Anterior cingulate cortex (tissue), 58 donors: ENCODE measurements around the gene DDX54.

ENCODE experiments used
- DNase-seq, 58 donors: peaks; one replicate each; lab custom pipeline; 2025; lab: John Stamatoyannopoulos, UW

The DDX54 gene

DNA sequence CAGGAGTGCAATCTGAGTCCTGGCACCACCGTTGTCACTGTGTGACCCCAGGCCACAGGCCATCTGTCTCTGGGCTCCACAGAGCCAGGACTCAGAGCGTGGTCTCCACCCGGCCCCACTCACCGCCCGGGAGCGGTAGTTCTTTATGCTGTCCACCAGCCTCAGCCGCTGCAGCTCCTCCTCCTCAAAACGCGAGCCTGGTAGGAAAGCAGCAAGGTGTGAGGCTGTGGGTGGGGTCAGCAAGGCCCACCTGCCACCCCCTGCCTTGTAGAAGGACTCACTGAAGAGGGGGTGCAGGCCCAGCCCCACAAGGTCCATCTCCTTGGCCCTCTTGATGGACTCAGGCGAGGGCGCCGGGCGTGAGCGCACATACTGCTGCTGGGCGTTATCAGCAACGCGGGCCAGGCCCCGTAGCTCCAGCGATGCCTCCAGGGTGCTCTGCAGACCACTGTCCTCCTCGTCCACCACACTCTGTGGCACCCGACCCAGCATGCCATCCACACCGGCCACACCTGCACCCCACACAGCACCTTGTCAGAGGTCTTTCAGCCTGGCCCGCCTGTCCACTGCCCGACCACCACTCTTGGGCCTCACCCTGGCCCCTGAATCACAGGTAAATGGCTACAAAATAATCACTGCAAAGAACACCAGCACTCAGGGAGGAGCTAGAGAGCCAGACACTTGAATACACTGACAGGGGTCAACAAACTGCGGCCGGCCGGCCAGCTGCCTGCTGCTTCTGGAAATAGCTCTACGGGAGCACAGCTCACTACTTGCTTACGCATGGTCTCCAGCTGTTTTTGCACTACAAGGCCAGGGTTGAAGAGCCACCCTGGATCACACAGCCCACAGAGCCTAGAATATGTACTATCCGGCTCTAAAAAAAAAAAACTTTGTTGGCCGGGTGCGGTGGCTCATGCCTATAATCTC, 19.5 kb downstream of the DDX54 start:
- no peak for DNase-seq

DNA sequence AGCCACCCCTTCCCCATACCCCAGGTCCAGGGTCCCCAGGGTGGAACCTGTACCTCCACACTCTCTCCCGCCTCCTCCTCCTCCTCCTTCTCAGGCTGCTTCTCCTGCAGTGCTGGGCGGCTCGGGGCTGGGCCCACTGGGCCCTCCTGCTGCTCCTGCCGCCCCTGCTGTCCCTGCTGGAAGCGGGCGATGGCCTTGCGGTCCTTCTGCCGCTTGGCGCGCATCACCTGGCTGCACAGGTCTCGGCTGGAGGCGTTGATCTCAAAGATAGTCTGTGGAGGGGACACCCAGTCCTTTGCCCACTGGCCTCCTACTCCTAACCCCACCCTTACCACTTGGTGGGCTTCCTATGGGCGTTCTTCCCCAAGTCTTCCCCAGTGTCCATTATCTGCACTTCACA, 21.3 kb downstream of the DDX54 start:
- no peak for DNase-seq

DNA sequence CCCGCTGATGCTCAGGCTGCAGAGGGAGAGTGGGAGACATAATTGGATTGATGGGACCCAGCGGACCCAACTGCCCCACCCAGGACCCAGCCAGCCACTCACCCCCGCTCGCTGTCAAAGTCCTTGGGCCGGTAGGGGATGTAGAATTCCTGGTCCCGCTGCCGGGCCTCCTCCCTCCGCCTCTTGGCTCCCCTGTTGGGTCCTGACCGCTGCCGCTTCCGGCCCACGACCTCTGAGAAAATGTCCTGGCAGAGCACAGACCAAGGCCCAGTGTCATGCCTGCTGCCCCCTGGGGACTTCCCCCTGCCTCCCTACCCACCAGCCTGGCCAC, 22.3 kb downstream of the DDX54 start:
- DNase-seq = no peak

DNA sequence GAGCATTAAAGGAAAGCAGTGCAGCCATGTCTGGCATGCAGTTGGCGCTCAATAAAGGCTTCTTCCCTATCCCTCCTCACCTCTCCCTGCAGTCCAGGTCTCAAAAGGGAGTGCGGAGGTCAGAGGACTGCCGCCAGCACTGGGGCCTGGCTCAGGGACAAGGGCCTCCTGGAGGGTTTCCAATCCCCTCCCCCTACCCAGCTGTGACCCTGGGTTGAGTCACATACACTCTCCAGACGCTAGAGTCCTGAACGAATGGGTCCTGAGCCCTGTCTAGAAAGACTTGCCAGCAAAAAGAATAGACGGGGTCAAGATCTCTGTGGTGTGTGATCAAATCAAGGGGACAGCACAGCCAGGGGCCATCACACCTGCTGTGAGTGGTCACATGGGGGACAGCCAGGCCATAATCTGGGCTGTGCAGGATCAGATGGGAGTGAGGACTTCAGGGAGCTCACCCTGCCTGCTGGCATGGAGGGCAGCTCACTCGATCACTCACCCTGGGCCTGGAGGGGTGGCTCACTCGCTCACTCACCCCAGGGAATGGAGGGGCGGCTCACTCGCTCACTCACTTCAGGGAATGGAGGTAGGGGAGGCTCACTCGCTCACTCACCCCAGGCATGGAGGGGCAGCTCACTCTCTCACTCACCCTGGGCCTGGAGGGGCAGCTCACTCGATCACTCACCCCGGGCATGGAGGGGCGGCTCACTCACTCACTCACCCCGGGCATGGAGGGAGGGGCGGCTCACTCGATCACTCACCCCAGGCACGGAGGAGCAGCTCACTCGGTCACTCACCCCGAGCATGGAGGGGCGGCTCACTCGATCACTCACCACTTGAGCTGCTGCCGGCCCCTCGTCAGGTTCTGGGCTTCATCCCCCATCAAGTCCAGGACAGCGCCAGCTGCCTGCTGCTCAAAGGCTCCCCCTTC, 22.9 kb downstream of the DDX54 start:
- peak in 6 of 58 donors; percentile 11 to 27 (median 14) for DNase-seq

DNA sequence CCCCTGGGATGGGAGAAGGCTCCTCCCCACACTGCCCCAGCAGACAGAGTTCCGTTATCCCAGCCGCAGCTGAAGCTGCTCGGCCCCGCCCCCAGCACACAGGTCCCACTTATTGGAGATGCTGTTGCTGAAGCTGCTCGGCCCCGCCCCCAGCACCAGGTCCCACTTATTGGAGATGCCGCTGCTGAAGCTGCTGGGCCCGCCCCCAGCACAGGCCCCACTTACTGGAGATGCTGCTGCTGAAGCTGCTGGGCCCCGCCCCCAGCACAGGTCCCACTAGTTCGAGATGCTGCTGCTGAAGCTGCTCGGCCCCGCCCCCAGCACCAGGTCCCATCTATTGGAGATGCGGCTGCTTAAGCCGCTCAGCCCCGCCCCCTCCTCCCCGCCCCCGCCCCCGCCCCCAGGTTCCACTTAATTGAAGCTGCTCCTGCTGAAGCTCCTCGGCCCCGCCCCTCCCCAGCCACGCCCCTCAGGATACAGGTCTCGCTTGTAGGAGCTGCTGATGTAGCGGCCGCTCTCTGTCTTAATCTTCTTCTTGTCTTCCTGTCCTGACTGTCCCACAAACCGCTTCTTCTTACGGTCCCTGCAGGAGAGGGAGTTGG, 23.8 kb downstream of the DDX54 start:
- DNase-seq = peak in 50 of 58 donors; percentile 10 to 91 (median 66)

DNA sequence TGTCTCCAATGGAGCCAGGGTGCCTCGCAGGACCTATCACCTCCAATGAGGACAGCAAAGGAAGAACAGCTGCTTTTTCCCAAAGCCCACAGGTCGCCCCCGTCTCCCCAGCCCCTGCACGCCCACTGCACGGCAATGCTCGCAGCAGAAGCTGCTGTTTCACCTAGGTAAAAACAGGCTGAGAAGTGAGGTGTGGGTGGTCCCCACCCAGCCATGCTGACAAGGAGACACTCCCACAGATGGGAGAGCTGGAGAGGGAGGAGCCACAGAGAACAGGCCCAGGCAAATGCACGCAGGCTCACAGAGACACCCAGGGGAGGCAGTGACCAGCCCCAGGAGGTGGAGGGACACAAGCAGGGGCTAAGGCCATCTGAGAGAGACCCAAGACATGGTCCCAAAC, 25.3 kb downstream of the DDX54 start:
- peak in 17 of 58 donors; percentile 5 to 73 (median 17) for DNase-seq

DNA sequence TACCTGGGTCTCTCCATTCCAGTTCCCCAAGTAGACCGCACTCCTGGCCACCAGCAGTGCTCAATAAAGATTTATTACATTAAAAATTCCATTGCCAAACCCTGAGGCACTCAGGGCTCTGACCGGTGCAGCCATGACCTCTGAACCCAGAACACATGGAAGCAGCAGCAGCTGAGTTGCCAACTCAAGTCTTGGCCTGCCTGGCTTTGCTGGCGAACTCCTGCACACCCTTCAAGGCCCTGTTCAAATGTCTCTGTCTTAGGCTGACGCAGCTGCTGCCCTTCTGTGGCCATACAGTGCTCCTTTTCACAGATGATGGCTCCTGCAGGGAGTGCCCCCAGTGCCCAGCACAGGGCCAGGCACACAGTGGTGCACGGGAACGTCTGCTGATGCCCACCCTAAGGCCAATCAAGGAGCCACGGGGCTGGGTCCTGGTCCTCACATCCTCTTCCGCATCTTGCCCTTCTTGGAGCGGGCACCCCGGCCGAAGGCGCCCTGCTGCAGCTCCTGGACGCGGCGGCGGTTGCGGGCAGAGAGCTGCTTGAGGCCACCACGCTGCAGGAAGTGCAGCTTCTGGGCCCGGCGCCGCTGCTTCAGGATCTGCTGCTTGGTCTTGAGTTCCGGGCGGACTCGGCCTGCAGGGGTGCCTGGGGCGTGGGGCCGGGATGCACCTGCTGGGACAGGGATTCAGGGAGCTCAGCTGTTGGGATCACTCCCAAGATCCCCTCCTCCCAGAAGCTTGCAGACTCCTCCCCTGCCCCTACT, 26.7 kb downstream of the DDX54 start:
- DNase-seq = no peak

DNA sequence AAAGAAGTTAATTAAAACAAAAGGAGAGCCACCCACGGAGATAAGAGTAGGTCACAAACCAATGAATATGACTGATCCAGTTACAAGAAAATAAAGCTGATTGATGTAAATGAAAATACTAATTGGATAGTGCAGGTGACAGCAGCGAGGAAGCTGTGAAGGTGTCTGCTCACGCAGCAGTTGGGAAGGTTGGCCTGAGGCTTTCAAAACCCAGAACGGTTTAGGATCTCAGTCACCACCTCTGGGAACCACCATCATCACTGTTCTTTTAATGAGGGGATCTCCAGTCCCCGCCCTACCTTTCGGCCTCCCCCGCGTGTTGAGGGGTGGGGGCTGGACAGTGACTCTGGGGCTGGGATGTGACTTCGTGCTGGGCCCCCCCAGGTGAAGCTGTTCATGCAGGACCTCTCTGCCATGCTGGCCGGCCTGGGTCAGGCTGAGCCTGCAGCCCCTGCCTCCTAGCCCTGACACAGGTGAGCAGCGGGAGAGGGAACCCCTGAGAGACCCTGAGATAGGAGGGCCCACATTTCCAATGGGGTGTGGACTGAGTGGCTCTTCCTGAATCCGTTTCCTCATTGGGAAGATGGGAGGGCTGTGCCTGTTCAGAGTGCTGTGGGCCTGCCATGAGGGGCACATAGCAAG, 27.9 kb downstream of the DDX54 start:
- DNase-seq = no peak

DNA sequence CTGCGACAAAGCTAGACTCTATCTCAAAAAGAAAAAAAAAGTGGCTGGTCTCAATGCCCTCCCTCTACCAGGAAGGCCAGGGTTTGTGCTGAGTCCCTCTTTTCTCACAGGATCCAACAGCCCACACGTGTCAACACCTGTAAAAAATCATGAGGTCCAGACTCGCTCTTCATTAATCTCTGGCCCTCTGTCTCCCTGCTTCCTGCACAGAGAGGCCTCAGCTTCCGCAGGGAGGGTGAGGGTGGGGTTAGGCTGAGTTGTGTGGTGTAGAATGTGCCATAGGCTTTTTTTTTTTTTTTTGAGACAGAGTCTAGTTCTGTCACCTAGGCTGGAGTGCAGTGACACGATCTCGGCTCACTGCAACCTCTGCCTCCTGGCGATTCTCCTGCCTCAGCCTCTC, 29.6 kb downstream of the DDX54 start:
- DNase-seq = no peak

DNA sequence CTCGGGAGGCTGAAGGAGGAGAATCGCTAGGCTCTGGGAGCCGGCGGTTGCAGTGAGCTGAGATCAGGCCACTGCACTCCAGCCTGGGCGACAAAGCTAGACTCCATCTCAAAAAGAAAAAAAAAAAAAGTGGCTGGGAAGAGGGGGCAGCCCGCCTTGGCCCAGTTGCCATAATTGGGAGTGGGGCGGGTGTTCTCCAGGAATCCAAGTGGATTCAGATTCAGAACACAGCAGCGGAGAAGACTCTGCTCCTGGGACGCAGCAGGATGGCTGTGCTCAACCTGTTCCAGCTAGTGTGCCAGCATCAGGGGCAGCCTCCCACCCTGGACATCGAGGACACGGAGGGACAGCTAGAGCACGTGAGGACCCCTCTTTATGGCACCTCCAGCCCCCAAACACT, 30.2 kb downstream of the DDX54 start:
- DNase-seq = no peak

DNA sequence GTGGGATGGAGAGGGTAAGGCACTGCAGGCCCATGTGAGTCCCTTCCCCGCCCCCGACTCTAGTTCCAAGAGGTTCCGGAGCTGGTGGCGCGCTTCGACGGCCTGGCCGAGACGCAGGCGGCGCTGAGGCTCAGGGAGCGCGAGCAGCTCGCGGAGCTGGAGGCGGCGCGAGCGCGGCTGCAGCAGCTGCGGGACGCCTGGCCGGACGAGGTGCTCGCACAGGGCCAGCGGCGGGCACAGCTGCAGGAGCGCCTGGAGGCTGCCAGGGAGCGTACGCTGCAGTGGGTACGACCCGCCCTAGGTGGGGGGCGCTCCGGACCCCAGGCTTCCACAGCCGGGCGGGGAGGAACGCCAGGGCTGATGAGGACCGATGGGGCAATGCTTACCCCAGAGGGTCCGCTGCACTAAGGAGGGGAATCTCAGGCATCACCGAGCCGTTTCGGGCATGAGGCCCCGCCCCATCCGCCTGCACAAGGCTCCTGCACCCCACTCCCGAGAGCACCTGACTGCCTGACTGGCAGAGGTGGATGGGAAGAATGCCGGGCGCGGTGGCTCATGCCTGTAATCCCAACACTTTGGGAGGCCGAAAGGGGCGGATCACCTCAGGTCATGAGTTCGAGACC, 30.8 kb downstream of the DDX54 start:
- DNase-seq = peak in 2 of 58 donors; percentile 13 to 56

DNA sequence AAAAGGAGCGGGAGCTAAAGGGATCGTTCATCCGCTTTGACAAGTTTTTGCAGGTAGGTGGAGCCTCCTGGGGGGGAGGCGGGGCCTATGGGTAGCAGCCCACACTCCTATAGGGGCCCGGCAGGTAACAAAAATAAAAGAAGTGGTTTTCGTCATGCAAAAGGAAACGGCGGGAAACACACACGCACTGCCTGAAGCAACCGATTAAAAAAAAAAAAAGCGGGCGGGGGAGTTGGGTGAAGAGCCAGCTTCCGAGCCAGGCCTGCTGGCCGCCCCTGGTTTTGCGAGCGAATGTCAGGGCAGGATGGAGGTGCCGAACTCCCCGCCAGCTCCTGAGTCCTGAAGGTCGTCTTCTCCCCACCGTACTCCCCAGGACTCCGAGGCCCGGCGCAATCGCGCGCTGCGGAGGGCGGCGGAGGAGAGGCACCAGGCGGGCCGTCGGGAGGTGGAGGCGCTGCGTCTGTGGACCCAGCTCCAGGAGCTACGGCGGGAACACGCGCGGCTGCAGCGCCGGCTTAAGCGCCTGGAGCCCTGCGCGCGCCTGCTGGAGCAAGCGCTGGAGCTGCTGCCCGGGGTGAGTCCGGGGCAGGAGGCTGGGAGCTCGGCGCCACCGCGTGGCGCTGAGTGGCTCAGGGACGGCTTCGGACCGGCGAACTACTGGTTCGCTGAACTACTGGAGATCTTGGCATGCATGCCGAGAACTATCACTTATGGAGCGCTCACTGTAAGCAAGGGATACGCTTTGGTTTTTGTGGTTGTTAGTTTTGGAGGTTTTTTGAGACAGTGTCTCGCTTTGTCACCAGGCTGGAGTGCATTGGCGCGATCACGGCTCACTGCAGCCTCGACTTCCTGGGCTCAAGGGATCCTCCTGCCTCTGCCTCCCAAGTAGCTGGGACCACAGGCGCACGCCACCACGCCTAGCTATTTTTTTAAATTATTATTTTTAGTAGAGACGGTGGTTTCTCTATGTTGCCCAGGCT, 32.2 kb downstream of the DDX54 start:
- DNase-seq = peak in 53 of 58 donors; percentile 19 to 75 (median 57)

DNA sequence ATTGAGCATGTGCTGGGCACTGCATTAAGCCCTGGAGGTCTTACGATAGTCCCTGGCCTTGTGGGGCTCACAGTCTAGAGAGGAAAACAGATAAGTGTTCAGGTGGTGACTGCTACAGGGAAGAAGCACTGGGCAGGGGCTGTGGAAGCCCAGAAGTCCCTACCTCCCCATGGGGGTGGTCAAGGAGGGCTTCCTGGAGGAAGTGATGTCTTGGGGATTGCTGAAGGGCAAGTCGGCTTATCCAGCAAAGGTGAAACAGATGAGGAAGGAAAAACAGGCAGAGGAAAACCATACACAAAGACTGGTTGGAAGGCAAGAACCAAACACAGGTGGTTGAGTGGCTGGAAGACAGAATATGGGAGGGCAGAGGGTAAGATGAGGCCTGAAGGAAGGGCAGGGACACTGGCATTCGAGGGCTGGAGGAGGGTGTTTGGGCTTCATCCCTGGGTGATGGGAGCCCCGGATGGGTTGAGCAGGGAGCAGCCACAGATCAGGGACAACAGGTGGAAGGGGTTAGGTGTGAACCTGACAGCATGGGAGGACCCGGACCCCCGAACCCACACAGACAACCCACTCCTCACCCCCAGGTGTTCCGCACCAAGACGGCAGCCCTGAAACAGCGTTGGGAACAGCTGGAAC, 33.0 kb downstream of the DDX54 start:
- DNase-seq = no peak

DNA sequence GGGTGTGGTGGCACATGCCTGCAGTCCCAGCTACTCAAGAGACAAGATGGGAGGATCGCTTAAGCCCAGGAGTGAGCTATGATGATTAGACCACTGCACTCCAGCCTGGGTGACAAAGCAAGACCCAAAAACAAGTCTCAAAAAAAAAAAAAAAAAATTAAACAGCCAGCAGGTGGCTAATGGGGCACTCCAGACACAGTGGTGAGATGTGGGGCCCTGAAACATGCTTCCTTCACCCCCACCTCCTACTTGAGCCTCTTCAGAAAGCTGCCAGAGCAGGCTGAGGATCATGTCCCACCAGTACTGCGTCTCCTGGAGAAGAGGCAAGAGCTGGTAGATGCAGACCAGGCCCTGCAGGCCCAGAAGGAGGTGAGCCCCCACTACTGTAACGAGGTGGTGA, 33.6 kb downstream of the DDX54 start:
- no peak for DNase-seq

DNA sequence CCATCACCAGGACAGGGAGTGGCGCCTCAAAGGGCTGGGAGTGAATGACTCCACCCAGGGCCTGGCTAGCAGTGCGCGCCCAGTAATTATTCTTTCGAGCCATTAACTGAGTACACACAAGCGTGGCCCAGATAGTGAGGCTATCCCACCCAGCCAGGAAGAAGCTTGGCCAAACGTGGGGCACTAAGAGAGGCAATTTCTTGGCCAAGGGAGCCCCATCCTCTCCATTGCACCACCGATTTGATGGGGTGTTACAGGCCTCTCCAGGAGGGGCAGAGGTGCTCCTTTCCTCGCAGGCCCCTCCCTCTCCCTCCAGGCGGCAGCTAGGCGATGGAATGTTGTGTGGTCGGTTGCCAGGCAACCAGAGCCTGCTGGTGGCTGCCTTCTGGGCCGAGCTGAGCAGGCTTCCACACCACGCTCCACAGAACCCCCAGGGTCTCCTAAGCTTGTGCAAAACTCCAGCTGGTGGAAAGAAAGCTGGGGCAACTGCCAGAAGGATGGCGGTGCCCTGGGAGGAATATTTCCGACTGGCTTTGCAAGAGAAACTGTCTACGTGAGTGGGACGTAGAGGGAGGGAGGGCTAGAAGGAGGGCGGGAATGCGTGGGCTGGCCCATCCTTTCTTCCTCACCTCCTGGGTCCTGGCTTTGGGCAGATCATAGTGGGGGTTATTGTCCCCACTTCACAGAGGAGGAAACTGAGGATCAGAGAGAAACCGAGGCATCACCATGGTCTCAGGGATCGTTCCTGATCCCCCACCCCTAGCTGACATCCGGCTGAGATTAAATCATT, 35.7 kb downstream of the DDX54 start, which contains the start of gene CFAP73:
TSS of gene CFAP73 (plus strand) at position 364 of the 790 bp plus-strand sequence. CDS start at position 498, 134 bp downstream.
- peak in 55 of 58 donors; percentile 19 to 84 (median 60) for DNase-seq

DNA sequence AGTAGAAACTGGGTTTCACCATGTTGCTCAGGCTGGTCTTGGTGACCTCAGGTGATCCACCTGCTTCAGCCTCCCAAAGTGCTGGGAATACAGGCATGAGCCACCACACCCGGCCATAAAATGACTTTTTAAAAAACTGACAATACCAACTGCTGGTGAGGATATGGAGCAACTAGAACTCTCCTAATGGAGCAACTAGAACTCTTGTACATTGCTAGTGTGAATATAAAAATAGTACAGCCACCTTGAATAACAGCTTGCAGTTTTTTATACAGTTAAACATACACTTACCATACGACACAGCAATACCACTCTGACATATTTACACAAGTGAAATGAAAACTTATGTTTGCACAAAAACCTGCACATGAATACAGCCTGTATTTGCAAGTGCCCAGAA, 38.3 kb downstream of the DDX54 start:
- no peak for DNase-seq
